Amniotic epithelial cell (primary cell): ENCODE results near the gene RHOT2.
"Not testable (repeated sequence)": the region's sequence is repeated elsewhere in the genome, so short reads cannot be mapped to it uniquely, and the experiment has no call there.

Experiments
- DNase-seq: peaks from one replicate; pipeline ENCODE4 v3.0.0-alpha.2; 2010; ENCODE audit warnings: low read depth

RHOT2 gene

GRCh38 chr16:681746-682427 lies 14.0 kb downstream of the RHOT2 start:
- DNase-seq = peak; percentile 40

GRCh38 chr16:682493-683395 lies 14.8 kb downstream of the RHOT2 start:
- DNase-seq = no peak

- DNase-seq = no peak
These were observed 15.6 kb downstream of the RHOT2 start for GRCh38 chr16:683396-684070.

GRCh38 chr16:684071-684794 lies 16.3 kb downstream of the RHOT2 start, which contains the start of gene JMJD8:
Gene JMJD8, minus strand, starts transcription at chr16:684334. Its CDS starts 15 bp downstream, at chr16:684319.
- DNase-seq = peak; percentile 90

GRCh38 chr16:684961-685696 lies 17.2 kb downstream of the RHOT2 start:
- DNase-seq = no peak

DNA sequence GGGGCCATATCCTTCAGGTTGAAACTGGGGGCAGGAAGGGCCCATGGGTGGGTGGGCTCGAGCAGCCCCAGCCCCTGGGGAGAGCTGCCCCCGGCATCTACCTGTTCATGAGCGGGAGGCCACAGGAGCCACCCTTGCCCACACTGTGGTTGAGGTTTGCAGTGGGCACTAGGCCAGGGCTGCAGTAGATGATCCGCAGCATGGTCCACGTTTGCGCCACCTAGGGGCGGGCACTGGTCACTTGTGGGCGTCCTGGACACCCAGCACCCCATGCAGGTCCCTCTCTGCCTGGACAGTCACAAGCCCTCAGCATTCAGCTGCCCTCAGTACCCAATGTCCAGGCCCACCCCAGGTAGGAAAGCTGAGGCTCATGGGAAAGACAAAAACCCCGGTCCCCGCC lies 18.0 kb downstream of the RHOT2 start:
- peak; percentile 18 for DNase-seq

DNA sequence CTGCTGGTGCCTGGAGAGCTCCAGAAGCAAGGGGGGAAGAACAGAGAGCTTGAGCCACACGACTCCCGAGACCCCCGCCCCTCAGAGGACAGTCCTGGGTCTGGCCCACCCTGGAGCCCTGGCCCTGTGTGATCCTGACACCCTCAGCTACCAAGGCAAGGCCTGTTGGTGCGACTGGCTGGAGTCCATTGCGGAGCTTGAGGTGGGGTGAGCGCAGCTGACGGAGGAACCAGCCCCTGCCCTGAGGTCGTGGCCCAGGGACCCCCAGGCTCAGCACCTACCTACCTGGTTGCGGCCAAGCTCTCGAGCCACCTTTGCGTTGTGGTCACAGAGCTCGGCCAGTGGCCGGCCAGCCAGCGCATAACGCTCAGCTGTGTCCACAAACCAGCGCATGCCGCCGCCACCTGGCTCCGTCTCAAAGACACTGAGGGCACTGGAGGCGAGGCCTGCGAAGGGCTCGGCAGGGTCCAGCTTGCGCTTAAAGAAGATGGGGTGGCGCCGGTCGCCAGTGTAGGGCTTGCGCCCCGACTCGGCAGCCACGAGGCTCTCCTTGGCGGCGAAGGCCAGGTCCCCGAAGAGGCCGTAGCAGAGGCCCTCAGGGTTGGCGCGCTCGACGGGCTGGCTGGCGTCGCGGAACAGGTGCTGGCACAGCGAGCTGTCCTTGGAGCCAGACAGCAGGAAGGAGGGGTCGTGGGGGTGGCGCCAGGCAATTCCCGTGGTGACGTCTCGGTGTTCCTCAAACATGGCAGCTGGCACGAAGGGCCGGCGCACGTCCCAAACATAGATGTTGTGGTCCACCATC lies 18.7 kb downstream of the RHOT2 start:
- no peak for DNase-seq

DNA sequence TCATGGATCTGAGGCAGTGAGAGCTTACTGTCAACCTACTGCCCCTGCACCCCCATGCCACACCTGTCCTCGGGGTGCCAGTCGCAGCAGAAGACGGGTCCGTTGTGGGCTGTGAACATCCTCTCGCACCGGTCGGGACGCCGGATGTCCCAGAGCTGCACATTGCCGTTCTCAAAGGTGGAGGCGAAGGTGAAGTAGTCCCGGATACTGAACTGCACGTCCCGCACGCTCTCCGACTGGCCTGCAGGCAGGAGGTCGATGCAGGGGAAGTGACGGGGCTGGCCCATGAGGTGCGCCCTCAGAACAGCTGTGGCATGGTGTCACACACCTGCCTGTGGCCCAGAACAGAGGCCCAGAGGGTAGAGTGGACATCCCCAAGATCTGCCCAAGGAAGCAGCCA lies 19.6 kb downstream of the RHOT2 start:
- no peak for DNase-seq

DNA sequence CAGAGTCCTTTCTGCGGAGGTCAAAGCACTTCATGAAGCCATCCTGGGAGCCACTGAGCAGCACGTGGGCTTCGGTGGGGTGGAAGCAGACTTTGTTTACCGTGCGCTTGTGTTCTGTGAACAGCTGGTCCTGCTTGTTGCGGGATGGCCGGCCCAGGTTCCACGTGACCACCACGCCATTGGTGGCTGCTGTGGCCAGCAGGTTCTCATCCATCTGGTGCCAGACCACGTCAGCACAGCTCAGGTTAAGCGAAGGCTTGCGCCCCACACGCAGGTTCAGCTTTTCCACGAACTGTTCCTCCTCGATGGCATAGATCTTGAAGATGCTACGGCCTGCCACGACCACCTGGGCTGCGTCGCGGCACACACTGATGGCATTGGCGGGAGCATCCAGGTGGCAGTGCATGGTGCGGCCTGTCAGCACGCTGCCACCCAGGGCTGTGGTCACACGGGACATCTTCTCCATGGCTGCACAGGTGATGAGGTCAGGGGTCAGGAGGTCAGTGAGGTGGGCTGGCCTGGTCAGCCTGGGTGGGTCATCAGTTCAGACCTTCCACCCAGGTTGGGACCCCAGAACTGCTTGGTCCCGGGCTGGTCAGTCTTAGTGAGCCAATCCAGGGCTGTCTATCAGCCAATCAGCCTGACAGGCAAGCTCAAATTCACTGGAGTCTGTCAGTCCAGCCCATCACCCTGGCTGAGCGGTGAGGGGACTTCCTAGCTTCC lies 21.4 kb downstream of the RHOT2 start:
- no peak for DNase-seq

DNA sequence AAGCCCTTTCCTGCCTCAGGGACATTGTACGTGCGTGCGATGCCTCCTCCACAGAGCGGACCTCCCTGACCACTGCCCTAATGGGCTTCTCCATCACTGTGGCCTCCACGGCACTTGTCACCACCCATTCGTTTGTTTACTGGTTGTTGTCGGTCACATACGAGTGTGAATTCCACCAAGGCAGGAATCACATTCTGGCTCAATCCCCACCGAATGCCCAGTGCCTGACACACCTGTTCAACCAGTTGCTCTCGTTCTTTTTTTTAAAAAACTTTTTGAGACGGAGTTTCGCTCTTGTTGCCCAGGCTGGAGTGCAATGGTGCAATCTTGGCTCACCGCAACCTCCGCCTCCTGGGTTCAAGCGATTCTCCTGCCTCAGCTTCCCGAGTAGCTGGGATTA lies 23.3 kb downstream of the RHOT2 start:
- not testable (repeated sequence) for DNase-seq

- no peak for DNase-seq
These were observed 24.6 kb downstream of the RHOT2 start for GRCh38 chr16:692356-693108.

- DNase-seq = no peak
These were observed 25.4 kb downstream of the RHOT2 start for GRCh38 chr16:693364-693763.

- DNase-seq = no peak
These were observed 25.8 kb downstream of the RHOT2 start for GRCh38 chr16:693766-694165.

DNA sequence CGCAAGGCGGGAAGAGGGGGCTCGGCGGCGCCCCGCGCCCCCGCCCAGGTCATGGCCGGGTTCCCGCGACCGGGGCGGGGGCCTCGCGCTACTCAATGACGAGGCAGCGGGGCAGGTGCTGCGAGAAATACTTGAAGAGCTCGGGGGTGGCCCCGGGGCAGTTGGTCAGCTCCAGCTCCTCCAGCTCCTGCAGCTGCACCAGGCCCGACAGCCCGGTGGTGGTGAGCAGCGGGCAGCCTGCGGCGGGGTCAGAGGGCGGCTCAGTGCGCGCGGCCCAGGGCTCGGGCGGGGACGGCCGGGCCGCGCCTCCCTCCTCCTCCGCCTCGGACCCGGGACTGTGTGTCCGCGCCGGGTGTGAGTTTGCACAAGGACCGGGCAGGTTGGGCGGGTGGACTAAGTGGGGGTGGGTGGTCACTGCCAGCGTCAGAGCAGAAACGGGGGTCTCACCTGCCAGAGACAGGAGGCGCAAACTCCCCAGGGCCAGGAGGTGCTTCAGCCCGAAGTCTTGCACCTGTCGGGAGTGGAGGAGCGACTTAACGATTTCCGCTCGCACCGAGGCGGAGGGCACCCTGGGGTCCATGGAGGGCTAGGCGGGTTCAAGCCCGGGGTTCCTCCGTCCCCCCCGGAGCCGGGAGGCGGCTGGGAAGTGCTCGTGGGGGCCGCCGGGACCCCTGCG lies 26.4 kb downstream of the RHOT2 start:
- DNase-seq = no peak

GRCh38 chr16:694863-695354 lies 27.0 kb downstream of the RHOT2 start:
- DNase-seq = no peak

DNA sequence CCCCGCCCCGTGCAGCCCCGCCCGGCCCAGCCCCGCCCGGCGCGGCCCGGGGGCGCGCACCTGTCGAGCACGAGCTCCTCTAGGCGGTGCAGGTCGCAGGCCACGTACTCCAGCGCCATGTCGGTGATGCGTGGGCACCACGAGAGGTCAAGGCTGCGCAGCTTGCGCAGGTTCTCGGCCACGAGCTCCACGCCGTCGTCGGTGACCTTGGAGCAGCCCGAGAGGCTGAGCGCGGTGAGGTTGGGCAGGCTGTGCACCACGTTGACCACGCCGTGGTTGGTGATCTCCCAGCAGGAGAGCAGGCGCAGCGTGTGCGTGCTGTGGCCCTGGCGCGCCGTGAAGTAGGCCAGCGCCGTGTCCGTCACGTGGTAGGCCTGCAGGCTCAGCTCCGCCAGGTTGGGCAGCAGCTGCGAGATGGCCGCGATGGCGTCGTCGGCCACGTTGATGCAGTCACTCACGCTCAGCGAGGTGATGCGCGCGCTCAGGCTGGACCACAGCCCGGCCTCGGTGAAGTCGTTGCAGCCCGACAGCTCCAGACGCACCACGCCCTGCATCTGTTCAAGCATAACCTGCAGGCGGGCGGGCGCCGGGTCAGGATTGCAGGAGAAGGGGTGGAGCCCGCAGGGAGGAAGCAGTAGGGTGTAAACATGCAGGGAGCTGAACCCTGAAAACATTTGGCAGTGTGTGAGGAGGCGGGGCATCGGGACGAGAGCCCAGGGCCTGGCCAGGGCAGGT lies 27.6 kb downstream of the RHOT2 start:
- no peak for DNase-seq

GRCh38 chr16:698911-699671 lies 31.2 kb downstream of the RHOT2 start:
- no peak for DNase-seq
